Measurements from ENCODE around the gene TBCA.
"Not testable (repeated sequence)": the region's sequence is repeated elsewhere in the genome, so short reads cannot be mapped to it uniquely, and the experiment has no call there.

The TBCA gene

GRCh38 chr5:77771452-77771851 lies 4.7 kb downstream of the TBCA start:
- no peak for DNase-seq

GRCh38 chr5:77770293-77771005 lies 5.7 kb downstream of the TBCA start:
- no peak for DNase-seq

- DNase-seq: no peak
These were observed 7.2 kb downstream of the TBCA start for GRCh38 chr5:77768978-77769377.

- DNase-seq: no peak
These were observed 8.8 kb downstream of the TBCA start for GRCh38 chr5:77767301-77767700.

- no peak for DNase-seq
These were observed 14.5 kb downstream of the TBCA start for GRCh38 chr5:77761606-77762005.

- DNase-seq: no peak
These were observed 17.8 kb downstream of the TBCA start for GRCh38 chr5:77758141-77758938.

GRCh38 chr5:77751328-77752023 lies 24.7 kb downstream of the TBCA start:
- no peak for DNase-seq

- not testable (repeated sequence) for DNase-seq
These were observed 25.2 kb downstream of the TBCA start for GRCh38 chr5:77750928-77751327.

- no peak for DNase-seq
These were observed 28.0 kb downstream of the TBCA start for GRCh38 chr5:77748160-77748559.

GRCh38 chr5:77744116-77744515 lies 32.0 kb downstream of the TBCA start:
- DNase-seq: no peak

GRCh38 chr5:77743181-77743580 lies 33.0 kb downstream of the TBCA start:
- DNase-seq: no peak

- DNase-seq: no peak
These were observed 34.5 kb downstream of the TBCA start for GRCh38 chr5:77741608-77742007.

- no peak for DNase-seq
These were observed 41.3 kb downstream of the TBCA start for GRCh38 chr5:77734885-77735284.

- no peak for DNase-seq
These were observed 43.0 kb downstream of the TBCA start for GRCh38 chr5:77733130-77733529.

GRCh38 chr5:77727190-77727589 lies 48.9 kb downstream of the TBCA start:
- DNase-seq: no peak

GRCh38 chr5:77725616-77726015 lies 50.5 kb downstream of the TBCA start:
- no peak for DNase-seq

GRCh38 chr5:77724934-77725333 lies 51.2 kb downstream of the TBCA start:
- no peak for DNase-seq

- DNase-seq: no peak
These were observed 56.3 kb downstream of the TBCA start for GRCh38 chr5:77719666-77720363.

GRCh38 chr5:77718934-77719610 lies 57.1 kb downstream of the TBCA start:
- DNase-seq: no peak

GRCh38 chr5:77709993-77710685 lies 66.0 kb downstream of the TBCA start:
- no peak for DNase-seq

GRCh38 chr5:77709340-77709739 lies 66.8 kb downstream of the TBCA start:
- DNase-seq: no peak

GRCh38 chr5:77707791-77708190 lies 68.3 kb downstream of the TBCA start:
- DNase-seq: no peak
